HCT116 (cell line): ENCODE results near the gene DOCK9. TPM values are rescaled to one million over a fixed set of nuclear protein-coding genes. Genes with fewer than 3 reads are reported as not detected.

Experiments used
- ATAC-seq: fragments of 200-7000 bp; cut with Tn5 transposase; 2 replicates; pipeline ENCODE4 v1.9.1; 2020; ENCODE audit warnings: mild to moderate bottlenecking, moderate library complexity
- BruUV-seq: library from RNA; stranded (reverse); fragments of 400-500 nt; replicated peaks from 2 replicates; lab custom pipeline; 2021; lab: Mats Ljungman, UMichigan
- CTCF ChIA-PET: fragments of 300-600 bp; sonication (Branson Sonifier 250); formaldehyde crosslinking; loops from one replicate; lab custom pipeline; 2021; ENCODE audit warnings: antibody characterized with exemption; lab: Charles Lee
- POLR2A ChIA-PET: fragments of 300-600, 350-600 bp; sonication (Branson Sonifier 250); formaldehyde crosslinking; loops from one replicate; lab custom pipeline; 2021; ENCODE audit warnings: antibody characterized with exemption; lab: Charles Lee
- RAD21 ChIA-PET, 2 experiments: fragments of 300-600 bp; sonication (Branson Sonifier 250); formaldehyde crosslinking; loops; one replicate each; lab custom pipeline; 2023; ENCODE audit warnings: low total read pairs in 2 of 2; ENCODE audit not compliant: uncharacterized antibody in 2 of 2, unreplicated experiment in 2 of 2, low non-redundant PET in 1 of 2; lab: Charles Lee
- DNase-seq: peaks from one replicate; pipeline ENCODE4 v3.0.0-alpha.2; 2010; ENCODE audit warnings: low read depth, low spot score
- H2AFZ ChIP-seq: fragments of 200-600 bp; shearing (Covaris generic), sonication (generic); 2 replicates; pipeline ENCODE4 v1.6.1; 2017; ENCODE audit warnings: low read depth, mixed run types, mixed read lengths, antibody characterized with exemption, low read length; ENCODE audit not compliant: poor library complexity, severe bottlenecking
- H3K27ac ChIP-seq: 2 replicates; pipeline ENCODE4 v1.5.1; 2012; ENCODE audit warnings: low read depth, low read length
- H3K27me3 ChIP-seq: fragments of 200-600 bp; sonication (generic); 2 replicates; pipeline ENCODE4 v1.6.1; 2016; ENCODE audit warnings: mixed run types, low read length, mixed read lengths; ENCODE audit not compliant: insufficient read depth
- H3K36me3 ChIP-seq, 2 experiments: fragments of 200-500 bp in 1 of 2; fragments of 200-600 bp in 1 of 2; sonication (Bioruptor generic) in 1 of 2; sonication (generic) in 1 of 2; 2 replicates each; pipeline versions ENCODE4 v1.5.1 to v1.6.1; 2014 to 2016; ENCODE audit warnings: low read length in 2 of 2, inconsistent platforms in 1 of 2, mixed read lengths in 1 of 2, mixed run types in 1 of 2; ENCODE audit not compliant: insufficient read depth in 2 of 2, control insufficient read depth in 1 of 2
- H3K4me1 ChIP-seq, 2 experiments: fragments of 200-600 bp in 1 of 2; sonication (generic) in 1 of 2; 2 replicates each; pipeline versions ENCODE4 v1.5.1 to v1.6.1; 2012 to 2017; ENCODE audit warnings: low read length in 2 of 2, inconsistent platforms in 1 of 2, mild to moderate bottlenecking in 1 of 2, mixed read lengths in 1 of 2, mixed run types in 1 of 2, moderate library complexity in 1 of 2; ENCODE audit not compliant: insufficient read depth in 2 of 2, control insufficient read depth in 1 of 2
- H3K4me2 ChIP-seq: fragments of 200-600 bp; sonication (generic); 2 replicates; pipeline ENCODE4 v1.6.1; 2017; ENCODE audit warnings: mixed run types, low read length, mixed read lengths
- H3K4me3 ChIP-seq, 2 experiments: fragments of 200-600 bp in 1 of 2; sonication (generic) in 1 of 2; replicated peaks in 1 of 2; 2 replicates each; pipeline ENCODE4 v1.5.1; 2011 to 2016; ENCODE audit warnings: low read length in 2 of 2, control low read depth in 1 of 2, low read depth in 1 of 2, mild to moderate bottlenecking in 1 of 2, mixed read lengths in 1 of 2, mixed run types in 1 of 2
- H3K79me2 ChIP-seq: fragments of 200-600 bp; sonication (generic); 2 replicates; pipeline ENCODE4 v1.6.1; 2017; ENCODE audit warnings: mild to moderate bottlenecking, mixed run types, low read length, moderate library complexity, mixed read lengths; ENCODE audit not compliant: insufficient read depth
- H3K9ac ChIP-seq: fragments of 200-600 bp; sonication (generic); 2 replicates; pipeline ENCODE4 v1.6.1; 2016; ENCODE audit warnings: low read length, mixed read lengths
- H3K9me2 ChIP-seq: fragments of 200-600 bp; sonication (generic), shearing (Covaris generic); 2 replicates; pipeline ENCODE4 v1.6.1; 2017; ENCODE audit warnings: mixed run types, mild to moderate bottlenecking, moderate library complexity; ENCODE audit not compliant: insufficient read depth
- H3K9me3 ChIP-seq, 2 experiments: fragments of 200-500 bp in 1 of 2; fragments of 200-600 bp in 1 of 2; sonication (Bioruptor generic) in 1 of 2; sonication (generic) in 1 of 2; 2 replicates each; pipeline ENCODE4 v1.6.1; 2014 to 2017; ENCODE audit warnings: low read length in 2 of 2, mixed read lengths in 2 of 2, inconsistent platforms in 1 of 2, low read depth in 1 of 2, mild to moderate bottlenecking in 1 of 2, mixed run types in 1 of 2, moderate library complexity in 1 of 2; ENCODE audit not compliant: control insufficient read depth in 1 of 2, insufficient read depth in 1 of 2
- H4K20me1 ChIP-seq: fragments of 200-600 bp; sonication (generic), shearing (Covaris generic); 2 replicates; pipeline ENCODE4 v1.6.1; 2017; ENCODE audit warnings: mixed run types, mild to moderate bottlenecking, moderate library complexity; ENCODE audit not compliant: insufficient read depth
- CBX3 ChIP-seq: IDR thresholded peaks from 2 replicates; pipeline ENCODE4 v1.6.1; 2012; ENCODE audit warnings: low read depth
- CTCF ChIP-seq, 3 experiments: fragments of 200-600 bp in 1 of 3; sonication (generic) in 1 of 3; IDR thresholded peaks in 2 of 3; conservative IDR thresholded peaks in 1 of 3; 2 replicates each; pipeline ENCODE4 v1.5.1; 2012 to 2017; ENCODE audit warnings: low read depth in 2 of 3, low read length in 2 of 3, antibody characterized with exemption in 1 of 3, borderline replicate concordance in 1 of 3, control low read depth in 1 of 3, mild to moderate bottlenecking in 1 of 3, mixed read lengths in 1 of 3, mixed run types in 1 of 3, moderate library complexity in 1 of 3; ENCODE audit not compliant: insufficient read depth in 1 of 3
- EGR1 ChIP-seq: IDR thresholded peaks from 2 replicates; pipeline ENCODE4 v1.6.1; 2012; ENCODE audit warnings: low read depth
- EZH2 ChIP-seq: fragments of 200-600 bp; sonication (generic); IDR thresholded peaks from 2 replicates; pipeline ENCODE4 v1.6.1; 2017; ENCODE audit warnings: antibody characterized with exemption, mixed run types
- EZH2phosphoT487 ChIP-seq: fragments of 200-600 bp; IDR thresholded peaks from 2 replicates; pipeline ENCODE4 v1.6.1; 2018; ENCODE audit warnings: antibody characterized with exemption, borderline replicate concordance
- JUND ChIP-seq: IDR thresholded peaks from 2 replicates; pipeline ENCODE4 v1.6.1; 2012
- MAX ChIP-seq: IDR thresholded peaks from 2 replicates; pipeline ENCODE4 v1.6.1; 2012
- POLR2A ChIP-seq: IDR thresholded peaks from 2 replicates; pipeline ENCODE4 v1.7.0; 2011; ENCODE audit warnings: borderline replicate concordance; ENCODE audit not compliant: insufficient read depth, insufficient read length; ENCODE audit errors: extremely low read depth
- POLR2AphosphoS5 ChIP-seq: IDR thresholded peaks from 2 replicates; pipeline ENCODE4 v1.6.1; 2011; ENCODE audit warnings: mild to moderate bottlenecking, low read depth, low read length, moderate library complexity
- RAD21 ChIP-seq: IDR thresholded peaks from 2 replicates; pipeline ENCODE4 v1.6.1; 2012; ENCODE audit warnings: low read depth, mild to moderate bottlenecking
- SIN3A ChIP-seq: IDR thresholded peaks from 2 replicates; pipeline ENCODE4 v1.6.1; 2012; ENCODE audit warnings: low read depth
- SRF ChIP-seq: IDR thresholded peaks from 2 replicates; pipeline ENCODE4 v1.6.1; 2012; ENCODE audit warnings: low read depth
- YY1 ChIP-seq: IDR thresholded peaks from 2 replicates; pipeline ENCODE4 v1.6.1; 2011; ENCODE audit warnings: low read length, low read depth, moderate library complexity, mild to moderate bottlenecking; ENCODE audit not compliant: insufficient replicate concordance; ENCODE audit errors: extremely low read depth
- ZFX ChIP-seq: fragments of 450-650 bp; IDR thresholded peaks from 2 replicates; pipeline ENCODE4 v1.6.1; 2017
- ZNF274 ChIP-seq: fragments of 200-500 bp; sonication (Bioruptor generic); IDR thresholded peaks from 2 replicates; pipeline ENCODE4 v1.6.1; 2014; ENCODE audit warnings: mild to moderate bottlenecking, low read depth, low read length, inconsistent platforms
- intact Hi-C: fragments of 100-400 bp; cut with micrococcal nuclease; formaldehyde crosslinking; loops from 2 replicates; pipeline ENCODE4 v1.10.0; 2022
- total RNA-seq: library from RNA; stranded (reverse); gene quantifications from one replicate; pipeline ENCODE4 v1.2.1, GENCODE V29; 2021; ENCODE audit not compliant: unreplicated experiment

Gene DOCK9
- total RNA-seq, 1 experiment from 2014 or later = 58.8 TPM

GRCh38 chr13:98979012-98979660 lies 1.3 kb upstream of the DOCK9 start:
- no peak overlapping the region for H3K4me2 ChIP-seq
- TF ChIP-seq RAD21 (no peak), JUND (no peak), ZFX (no peak), SIN3A (no peak), SRF (no peak), EZH2phosphoT487 (no peak), CTCF (IDR thresholded peaks at IDR 0.05 in 2 of 3, conservative IDR thresholded peaks at IDR 0.05 in 1 of 3; ENCODE audit: borderline replicate concordance in 1 of 3, insufficient read depth in 1 of 3, low read depth in 2 of 3, low read length in 2 of 3) (no peak), ZNF274 (no peak), POLR2AphosphoS5 (no peak), EZH2 (no peak), MAX (no peak), CBX3 (no peak), EGR1 (no peak), YY1 (no peak), POLR2A (no peak)

More at GRCh38 chr13:98979012-98979660, 1.3 kb upstream of the DOCK9 start:
- Histone ChIP-seq H3K4me1 (peaks cover 15 to 51% of the 10 kb centered on the region in 2 experiments), H3K9me2 (no peaks in the 10 kb centered on the region), H3K27me3 (no peaks in the 10 kb centered on the region), H4K20me1 (no peaks in the 10 kb centered on the region), H2AFZ (no peak overlapping the region), H3K79me2 (peaks cover 3% of the 10 kb centered on the region; the same call in 1 of the 2 replicates), H3K9me3 (no peaks in the 10 kb centered on the region), H3K36me3 (no peaks in the 10 kb centered on the region), H3K9ac (no peak overlapping the region), H3K27ac (no peak overlapping the region), H3K4me3 (no peak overlapping the region)
- DNase-seq (no peak), ATAC-seq (no peak)
- ChIA-PET RAD21 (no interaction called here), CTCF (no interaction called here), POLR2A (no interaction called here)
- no TSS peak for BruUV-seq
- intact Hi-C loops = no loop called here
